GM12872 (cell line): ENCODE measurements around the gene HS2ST1.

Experiments used
- CTCF ChIP-seq: IDR thresholded peaks from 3 replicates; pipeline ENCODE4 v1.5.1; 2011; ENCODE audit warnings: low read depth, mild to moderate bottlenecking, low read length, moderate library complexity; ENCODE audit not compliant: insufficient read depth

HS2ST1 gene

GRCh38 chr1:87064309-87064708 lies 149.9 kb downstream of the HS2ST1 start:
- no peak for TF ChIP-seq CTCF

GRCh38 chr1:87064986-87065385 lies 150.6 kb downstream of the HS2ST1 start:
- TF ChIP-seq CTCF, result no peak

GRCh38 chr1:87072411-87072810 lies 158.0 kb downstream of the HS2ST1 start:
- TF ChIP-seq CTCF, result no peak

GRCh38 chr1:87072904-87073303 lies 158.5 kb downstream of the HS2ST1 start:
- TF ChIP-seq CTCF, result no peak

DNA sequence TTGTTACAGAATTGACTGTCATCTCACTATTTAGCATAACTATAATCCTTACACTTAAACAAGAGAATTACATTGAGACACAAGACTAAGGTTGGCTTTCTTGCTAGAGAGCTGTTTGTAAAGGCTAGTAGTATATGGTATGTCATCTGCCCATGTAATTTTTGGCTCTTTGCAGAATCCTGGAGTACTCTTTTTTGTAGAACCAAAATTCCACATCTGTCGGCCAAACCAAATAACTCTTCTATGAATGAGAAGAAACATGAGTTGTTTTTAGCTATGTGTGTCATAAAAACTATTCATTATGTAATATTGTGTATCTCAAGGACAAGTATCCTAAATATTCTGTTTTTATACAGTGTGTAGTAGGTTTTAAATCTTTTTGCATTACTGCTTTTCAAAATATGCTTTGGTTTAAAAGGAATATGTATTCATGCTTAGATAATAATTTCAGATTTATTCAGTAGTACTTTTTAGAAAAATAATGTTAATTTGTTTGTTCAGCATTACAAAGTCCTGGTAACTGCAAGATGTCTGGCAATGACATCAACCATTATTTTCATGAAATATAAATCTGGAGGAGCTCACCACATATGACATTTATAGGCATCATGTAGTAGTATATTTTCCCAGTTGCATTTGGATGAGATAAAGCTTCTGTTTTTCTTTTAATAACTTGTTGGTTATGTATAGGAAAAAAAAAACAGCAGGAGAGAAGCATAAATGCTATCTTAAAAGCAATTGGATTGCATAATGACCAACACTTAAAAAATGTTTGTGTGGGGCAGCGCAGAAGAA lies 159.8 kb downstream of the HS2ST1 start:
- no peak for TF ChIP-seq CTCF

DNA sequence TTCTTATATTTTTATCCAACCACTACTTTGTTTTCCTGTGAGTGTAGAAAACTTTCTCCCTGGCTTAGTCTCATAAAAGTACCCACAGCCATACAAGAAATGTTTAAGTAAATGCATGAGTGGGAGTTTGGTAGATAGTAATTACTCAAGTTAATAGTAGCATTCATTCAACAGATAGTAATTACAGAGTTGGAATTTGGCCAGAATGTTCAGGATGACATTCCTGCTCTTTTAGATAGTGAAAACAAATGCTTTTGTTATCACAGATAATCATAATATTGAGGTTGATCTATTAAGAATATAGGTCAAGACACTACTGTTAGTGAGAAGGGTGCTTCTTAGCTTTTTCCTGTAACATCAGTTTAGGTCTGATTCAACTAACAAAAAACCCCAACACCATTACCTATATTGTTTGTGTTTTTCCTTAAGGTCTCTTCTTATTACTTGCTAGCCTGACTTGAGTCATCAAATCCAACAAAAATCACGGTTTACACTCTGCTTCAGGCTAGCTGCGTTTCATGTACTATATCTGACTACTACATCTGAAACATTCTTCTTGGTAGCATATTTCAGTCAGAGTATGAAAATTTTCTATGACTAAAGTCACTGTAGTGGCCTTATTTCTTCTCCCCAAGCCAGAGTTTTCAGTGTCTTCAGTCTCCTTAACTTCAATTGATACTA lies 163.7 kb downstream of the HS2ST1 start:
- TF ChIP-seq CTCF, result no peak

DNA sequence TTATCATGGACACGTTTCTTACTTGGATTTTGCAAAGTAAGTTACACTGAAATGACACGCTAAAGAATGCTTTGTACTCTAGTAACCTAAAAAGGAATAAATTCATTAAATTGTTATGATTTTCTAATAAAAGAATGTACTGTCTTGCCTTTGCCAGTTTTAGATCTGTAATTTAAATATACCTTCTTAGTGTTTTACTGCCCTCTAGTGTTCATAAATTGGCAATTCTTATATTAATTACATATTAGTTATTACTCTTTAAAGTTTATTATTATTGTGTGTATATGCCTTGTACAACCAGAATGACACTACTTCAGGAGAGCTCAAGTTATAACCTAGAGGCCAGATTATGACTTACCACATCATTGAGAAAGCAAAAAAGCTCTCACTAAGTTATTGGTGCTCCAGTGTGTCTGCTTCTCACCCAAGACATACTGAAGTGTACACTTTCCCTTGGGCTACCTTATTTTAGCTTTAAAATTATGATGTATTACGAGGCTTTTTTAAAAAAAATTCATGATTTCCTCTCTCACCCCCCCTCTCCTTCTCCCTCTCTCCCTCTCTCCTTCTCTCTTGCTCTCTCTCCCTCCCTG lies 169.9 kb downstream of the HS2ST1 start:
- peak; percentile 15; the same call in 1 of the 3 replicates for TF ChIP-seq CTCF
